Endothelial cell of umbilical vein (primary cell): ENCODE data around the gene STT3B. TPM values are rescaled to one million over a fixed set of nuclear protein-coding genes. Genes with fewer than 3 reads are reported as not detected.

Experiments used
- BruUV-seq: library from RNA; stranded (reverse); fragments of 400-500 nt; replicated peaks from 2 replicates; lab custom pipeline; 2021; lab: Mats Ljungman, UMichigan
- CTCF ChIA-PET: fragments of 300-600, 350-600 bp; sonication (Branson Sonifier 250); formaldehyde crosslinking; loops from one replicate; lab custom pipeline; 2021; ENCODE audit warnings: antibody characterized with exemption, inconsistent platforms; lab: Charles Lee
- POLR2A ChIA-PET: fragments of 300-600, 350-600 bp; sonication (Branson Sonifier 250); formaldehyde crosslinking; loops from one replicate; lab custom pipeline; 2021; ENCODE audit warnings: antibody characterized with exemption, inconsistent platforms; lab: Charles Lee
- DNase-seq: peaks from one replicate; pipeline ENCODE4 v3.0.0-alpha.2; 2011; ENCODE audit warnings: low read depth, low spot score
- FAIRE-seq: peaks from 2 replicates; lab custom pipeline; 2011; peaks lifted over from hg19 to GRCh38; lab: Jason Lieb, UNC
- H2AFZ ChIP-seq: 2 replicates; pipeline ENCODE4 v1.6.0; 2012; ENCODE audit warnings: low read depth, low read length, control low read depth, inconsistent platforms
- H3K27ac ChIP-seq: 2 replicates; pipeline ENCODE4 v1.5.1; 2011; ENCODE audit warnings: low read depth, mild to moderate bottlenecking, control low read depth, low read length, moderate library complexity; ENCODE audit not compliant: insufficient read depth
- H3K27me3 ChIP-seq, 2 experiments: 2 replicates each; pipeline versions ENCODE4 v1.6.0 to v1.6.1; 2011; ENCODE audit warnings: low read length in 2 of 2, mixed read lengths in 1 of 2; ENCODE audit not compliant: control insufficient read depth in 2 of 2, insufficient read depth in 2 of 2
- H3K36me3 ChIP-seq, 2 experiments: 2 replicates in 1 of 2; 3 replicates in 1 of 2; pipeline ENCODE4 v1.5.1; 2011; ENCODE audit warnings: low read length in 2 of 2, mild to moderate bottlenecking in 1 of 2, moderate library complexity in 1 of 2; ENCODE audit not compliant: control insufficient read depth in 2 of 2, insufficient read depth in 2 of 2; ENCODE audit errors: extremely low read depth in 1 of 2
- H3K4me1 ChIP-seq: 3 replicates; pipeline ENCODE4 v1.5.1; 2011; ENCODE audit warnings: mild to moderate bottlenecking, low read length; ENCODE audit not compliant: control insufficient read depth, insufficient read depth; ENCODE audit errors: extremely low read depth
- H3K4me2 ChIP-seq: 2 replicates; pipeline ENCODE4 v1.6.1; 2011; ENCODE audit warnings: low read length, control low read depth, mixed read lengths; ENCODE audit not compliant: insufficient read depth
- H3K4me3 ChIP-seq, 3 experiments: fragments of 200-600 bp in 1 of 3; sonication (generic), shearing (Covaris generic) in 1 of 3; replicated peaks in 1 of 3; 2 replicates each; pipeline ENCODE4 v1.5.1; 2011 to 2016; ENCODE audit warnings: control low read depth in 3 of 3, low read length in 3 of 3, mild to moderate bottlenecking in 2 of 3, inconsistent platforms in 1 of 3, low read depth in 1 of 3, moderate library complexity in 1 of 3; ENCODE audit not compliant: insufficient read depth in 1 of 3
- H3K79me2 ChIP-seq: 2 replicates; pipeline ENCODE4 v1.6.0; 2012; ENCODE audit warnings: low read length, inconsistent platforms; ENCODE audit not compliant: control insufficient read depth, insufficient read depth
- H3K9ac ChIP-seq: replicated peaks from 2 replicates; pipeline ENCODE3; 2011; ENCODE audit warnings: low read length, control low read depth; ENCODE audit not compliant: insufficient read depth; ENCODE audit errors: extremely low read depth
- H3K9me1 ChIP-seq: replicated peaks from 3 replicates; pipeline ENCODE4 v1.6.0; 2011; ENCODE audit warnings: mild to moderate bottlenecking, low read length; ENCODE audit not compliant: control insufficient read depth, insufficient read depth; ENCODE audit errors: extremely low read depth
- H3K9me3 ChIP-seq: replicated peaks from 2 replicates; pipeline ENCODE4 v1.5.1; 2012; ENCODE audit warnings: low read length, inconsistent platforms; ENCODE audit not compliant: control insufficient read depth, insufficient read depth
- H4K20me1 ChIP-seq: replicated peaks from 2 replicates; pipeline ENCODE3; 2011; ENCODE audit warnings: mild to moderate bottlenecking, low read length; ENCODE audit not compliant: control insufficient read depth, insufficient read depth; ENCODE audit errors: extremely low read depth
- CTCF ChIP-seq, 2 donors: IDR thresholded peaks; 1 replicate in 1 of 2; 2 replicates in 1 of 2; pipeline ENCODE4 v1.5.1; 2011; ENCODE audit warnings: low read length in 2 of 2, mild to moderate bottlenecking in 2 of 2, moderate library complexity in 2 of 2, control low read depth in 1 of 2, inconsistent platforms in 1 of 2, low read depth in 1 of 2; ENCODE audit not compliant: insufficient read depth in 1 of 2; ENCODE audit errors: extremely low read depth in 1 of 2
- EZH2 ChIP-seq: IDR thresholded peaks from 2 replicates; pipeline ENCODE4 v1.6.1; 2012; ENCODE audit warnings: borderline replicate concordance, low read depth, mild to moderate bottlenecking, moderate library complexity, low read length, inconsistent platforms; ENCODE audit not compliant: severe bottlenecking
- FOS ChIP-seq: IDR thresholded peaks from 2 replicates; pipeline ENCODE4 v1.6.1; 2011; ENCODE audit warnings: mild to moderate bottlenecking, low read length, moderate library complexity, borderline replicate concordance; ENCODE audit not compliant: insufficient read depth
- GATA2 ChIP-seq: IDR thresholded peaks from 2 replicates; pipeline ENCODE4 v1.7.0; 2011; ENCODE audit warnings: low read depth, mild to moderate bottlenecking, moderate library complexity, mixed read lengths, low read length; ENCODE audit not compliant: insufficient read length, insufficient read depth
- JUN ChIP-seq: IDR thresholded peaks from 2 replicates; pipeline ENCODE4 v1.6.1; 2011; ENCODE audit warnings: borderline replicate concordance, low read depth; ENCODE audit not compliant: insufficient read length, insufficient read depth
- POLR2A ChIP-seq: IDR thresholded peaks from 2 replicates; pipeline ENCODE4 v1.6.1; 2012; ENCODE audit warnings: low read depth, mild to moderate bottlenecking, control low read depth, low read length
- POLR2AphosphoS5 ChIP-seq: IDR thresholded peaks from 2 replicates; pipeline ENCODE4 v1.6.1; 2012; ENCODE audit warnings: low read depth, mild to moderate bottlenecking, control low read depth, low read length, moderate library complexity; ENCODE audit not compliant: insufficient read depth
- dilution Hi-C: fragments of 300-500 bp; cut with MboI; formaldehyde crosslinking; loops from one replicate; pipeline ENCODE4 v1.15.0; 2019; ENCODE audit warnings: low sequenced_read_pairs; ENCODE audit not compliant: extremely low pct_ligation_motif_present
- intact Hi-C: fragments of 100-400 bp; cut with micrococcal nuclease; formaldehyde crosslinking; loops from one replicate; pipeline ENCODE4 v1.10.0; 2022
- polyA plus RNA-seq, 4 experiments: library from polyadenylated mRNA; depleted of rRNA in 3 of 4; stranded (reverse) in 3 of 4; unstranded in 1 of 4; fragments of >200 nt; gene quantifications; 2 replicates each; pipeline versions ENCODE4 v1.2.1 to v1.2.3, GENCODE V29; 2011 to 2012; ENCODE audit warnings: missing spikeins in 1 of 4
- total RNA-seq: library from RNA; stranded (reverse); gene quantifications from 2 replicates; pipeline ENCODE4 v1.2.3, GENCODE V29; 2021

The STT3B gene
- total and polyA plus RNA-seq, 2 donors (not counting 3 experiments of a cell fraction or from before 2014, with no cell fraction given) = 56.4 to 113 TPM

GRCh38 chr3:31541089-31541488, 8.4 kb downstream of the STT3B start:
- intact Hi-C loops (no loop called here), dilution Hi-C loops (no loop called here)
- TF ChIP-seq JUN = no peak
- Histone ChIP-seq H3K36me3 (no peaks in the 10 kb centered on the region), H3K9me1 (no peaks in the 10 kb centered on the region), H4K20me1 (peaks cover 16% of the 10 kb centered on the region), H2AFZ (no peak overlapping the region), H3K27me3 (no peaks in the 10 kb centered on the region), H3K4me3 (no peak overlapping the region), H3K9ac (no peak overlapping the region), H3K9me3 (no peaks in the 10 kb centered on the region), H3K4me1 (no peaks in the 10 kb centered on the region), H3K27ac (no peak overlapping the region), H3K4me2 (no peak overlapping the region), H3K79me2 (peaks cover 97% of the 10 kb centered on the region)
- FAIRE-seq = no peak
- ChIA-PET CTCF (no interaction called here), POLR2A (no interaction called here)
- DNase-seq = no peak
- no TSS peak for BruUV-seq

- Histone ChIP-seq H4K20me1 (peaks cover 11% of the 10 kb centered on the region), H3K4me1 (no peaks in the 10 kb centered on the region), H3K79me2 (peaks cover 97% of the 10 kb centered on the region), H3K27ac (no peak overlapping the region), H3K9me1 (no peaks in the 10 kb centered on the region), H3K36me3 (no peaks in the 10 kb centered on the region), H3K9ac (no peak overlapping the region), H3K4me2 (no peak overlapping the region), H3K4me3 (no peak overlapping the region), H2AFZ (no peak overlapping the region), H3K27me3 (no peaks in the 10 kb centered on the region), H3K9me3 (no peaks in the 10 kb centered on the region)
- intact Hi-C loops (no loop called here), dilution Hi-C loops (no loop called here)
- FAIRE-seq = no peak
- ChIA-PET POLR2A (no interaction called here), CTCF (no interaction called here)
- no TSS peak for BruUV-seq
- no peak for DNase-seq
- TF ChIP-seq FOS (no peak), EZH2 (no peak), POLR2A (no peak), POLR2AphosphoS5 (no peak), JUN (no peak), CTCF (IDR thresholded peaks at IDR 0.05; ENCODE audit: extremely low read depth in 1 of 2, insufficient read depth in 1 of 2, low read depth in 1 of 2, low read length in 2 of 2) (no peak), GATA2 (no peak)
Observed at GRCh38 chr3:31542246-31542645, 9.5 kb downstream of the STT3B start.
